HG03060 (cell line): ENCODE measurements around the gene AMPD3.

ENCODE experiments used
- ATAC-seq: cut with Tn5 transposase; IDR thresholded peaks from one replicate; pipeline ENCODE4 v1.9.1; 2021; ENCODE audit warnings: low read depth, moderate number of reproducible peaks; ENCODE audit not compliant: unreplicated experiment

Gene AMPD3

DNA sequence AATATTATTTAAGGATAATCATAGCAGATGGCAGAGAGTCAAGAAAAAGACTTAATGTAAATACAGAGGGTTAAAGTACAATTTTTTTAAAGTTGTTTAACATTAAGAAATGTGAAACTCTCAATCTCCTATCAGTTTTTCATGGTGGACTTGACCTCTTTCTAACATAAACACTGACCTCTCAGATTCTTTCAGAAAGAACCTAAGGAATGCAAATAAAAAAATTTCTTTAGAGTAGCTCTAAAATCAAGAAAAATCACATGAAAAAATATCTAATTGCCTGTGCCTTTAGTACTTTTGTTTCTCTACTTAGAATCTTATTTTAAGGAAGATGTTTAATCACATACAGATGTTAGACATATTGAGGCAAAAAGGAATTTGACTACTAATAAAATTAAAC, 73.1 kb downstream of the AMPD3 start:
- no peak for ATAC-seq

DNA sequence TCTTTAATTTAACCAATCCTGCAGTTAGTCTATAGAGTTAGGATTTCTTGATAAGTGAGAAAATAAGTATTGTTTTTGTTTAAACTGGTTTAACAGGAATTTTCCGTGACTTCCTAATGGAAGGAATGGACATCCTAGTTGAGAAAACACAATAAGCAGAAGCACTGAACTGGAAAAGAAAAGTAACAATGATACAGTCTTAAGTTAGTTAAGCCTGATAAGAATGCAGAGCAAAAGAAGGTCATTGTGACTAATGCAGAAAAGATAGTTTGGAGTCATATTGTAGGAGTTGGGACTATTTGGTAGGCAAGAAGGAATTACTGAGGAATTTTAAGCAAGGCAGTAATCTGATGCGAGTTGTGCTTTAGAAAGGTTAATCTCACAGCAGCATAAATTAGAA, 74.2 kb downstream of the AMPD3 start:
- ATAC-seq, result no peak

DNA sequence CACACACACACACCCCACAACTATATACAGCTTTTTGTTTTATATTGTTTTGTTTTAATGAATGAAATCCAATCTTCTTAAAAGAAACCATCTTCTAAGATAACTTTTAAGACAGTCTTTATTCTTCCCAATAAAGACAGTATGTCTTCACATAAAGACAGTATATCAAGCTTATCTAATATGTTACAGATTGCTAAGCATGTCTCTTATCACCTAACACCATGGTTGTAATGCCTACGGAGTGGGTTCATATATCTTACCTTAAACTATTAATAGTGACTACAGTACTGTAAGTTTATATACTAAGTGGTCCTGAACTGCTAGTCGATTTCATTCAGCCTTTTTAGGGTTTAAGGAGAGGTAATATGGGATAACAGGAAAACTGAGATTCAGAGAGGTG, 77.5 kb downstream of the AMPD3 start:
- ATAC-seq, result no peak

DNA sequence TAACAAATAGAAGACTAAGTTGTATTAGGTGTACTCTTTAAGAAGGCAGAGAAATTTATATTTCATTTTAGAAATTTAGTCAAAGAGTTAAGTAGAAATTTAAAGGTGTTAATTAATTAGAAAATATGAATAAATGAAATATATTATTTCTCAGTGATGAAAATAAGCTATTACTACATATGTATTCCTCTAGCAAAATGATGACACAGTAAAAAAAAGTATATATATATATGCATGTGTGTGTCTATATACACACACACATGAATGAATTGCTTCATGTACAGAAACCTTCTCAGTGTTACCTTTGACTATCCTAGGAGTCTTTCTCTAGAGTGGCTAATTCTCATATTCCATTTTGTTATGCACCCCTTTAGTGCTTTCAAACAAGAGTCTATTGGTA, 78.3 kb downstream of the AMPD3 start:
- no peak for ATAC-seq

DNA sequence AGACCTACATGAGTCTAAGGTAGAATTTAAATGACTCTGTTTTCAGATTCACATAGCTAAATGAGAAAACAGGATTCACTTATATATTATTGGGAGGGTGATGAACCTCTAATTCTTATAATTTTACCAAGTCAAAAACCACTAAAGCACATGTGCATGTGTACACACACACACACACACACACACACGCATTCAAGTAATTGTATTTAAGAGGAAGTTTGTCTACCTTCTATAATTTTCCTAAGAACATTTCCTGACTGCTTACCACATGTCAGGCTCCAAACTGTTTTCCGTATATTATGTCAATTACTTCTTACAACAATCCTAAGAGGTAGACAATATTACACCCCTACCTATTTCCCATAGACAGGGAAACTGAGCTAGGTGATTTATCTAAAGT, 79.3 kb downstream of the AMPD3 start:
- no peak for ATAC-seq

DNA sequence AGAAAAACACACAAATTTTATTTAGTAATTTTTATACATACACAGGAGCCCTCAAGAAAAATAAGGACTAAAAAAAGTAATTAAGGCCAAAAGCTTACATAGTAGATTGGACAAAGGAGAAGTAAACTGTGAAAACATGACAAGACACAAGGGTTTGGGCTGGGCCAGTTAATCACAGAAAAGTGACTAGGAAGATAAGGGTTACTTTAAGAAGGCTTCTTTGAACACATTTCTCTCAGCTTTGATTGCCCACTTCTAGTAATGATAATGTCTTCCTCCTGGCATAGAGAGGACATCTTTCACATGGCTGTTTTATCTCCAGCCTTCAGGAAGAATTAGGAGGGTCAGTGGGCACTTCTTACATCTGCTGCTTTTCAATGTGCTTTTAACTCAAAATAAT, 82.5 kb downstream of the AMPD3 start:
- ATAC-seq, result no peak

DNA sequence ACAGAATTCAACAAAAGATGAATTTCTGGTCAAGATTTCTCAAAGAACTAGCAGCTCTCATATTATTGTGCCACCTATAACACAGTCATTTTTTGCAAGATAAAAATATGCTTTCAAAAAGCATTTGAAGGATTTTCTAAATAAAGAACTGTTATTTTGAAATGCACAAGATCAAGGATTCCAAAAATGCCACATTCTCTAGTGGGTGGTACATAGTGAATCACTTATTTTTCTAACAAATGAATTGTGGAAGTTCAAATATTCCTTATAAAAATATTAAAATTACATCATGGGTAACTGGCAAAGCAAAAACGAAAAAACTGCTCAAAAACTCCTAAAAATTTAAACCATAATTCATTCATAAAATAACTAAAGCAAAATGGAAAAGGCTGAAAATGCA, 83.9 kb downstream of the AMPD3 start:
- ATAC-seq, result no peak

DNA sequence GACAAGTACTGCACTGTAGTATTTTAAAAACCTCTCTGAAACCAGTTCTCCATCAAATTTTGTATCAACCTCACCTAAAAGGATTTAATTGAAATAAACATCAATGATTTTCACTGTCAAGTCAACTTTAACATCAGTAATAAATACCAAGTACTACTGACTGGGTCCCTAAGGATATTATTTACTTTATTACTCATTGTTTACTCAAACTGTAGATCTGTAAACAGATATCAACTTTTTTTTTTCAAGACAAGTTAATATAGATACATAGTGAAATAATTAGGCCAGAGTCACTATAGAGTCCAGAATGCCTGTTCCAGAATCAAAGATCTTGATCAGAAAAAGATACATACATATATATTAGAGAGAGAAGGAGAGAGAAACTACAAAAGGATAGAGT, 84.3 kb downstream of the AMPD3 start:
- ATAC-seq, result no peak

DNA sequence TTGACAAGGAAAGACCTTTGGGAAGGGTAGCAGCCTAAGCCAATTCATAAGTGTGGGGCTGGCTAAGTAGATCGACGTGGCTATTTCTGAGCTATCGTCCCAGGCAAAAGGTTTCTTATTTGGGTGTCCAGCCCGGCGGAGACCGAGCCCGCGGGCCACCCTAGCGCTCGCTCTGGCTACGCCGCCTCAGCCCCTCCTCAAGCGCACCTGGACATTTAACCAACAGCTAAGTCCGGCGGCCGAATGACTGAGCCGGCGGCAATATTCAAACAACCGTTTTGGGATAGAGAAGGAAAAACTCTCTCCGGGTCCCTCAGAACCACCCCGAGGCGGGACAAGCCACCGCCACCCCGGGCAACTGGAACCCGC, 85.5 kb downstream of the AMPD3 start:
- peak; percentile 10 for ATAC-seq

DNA sequence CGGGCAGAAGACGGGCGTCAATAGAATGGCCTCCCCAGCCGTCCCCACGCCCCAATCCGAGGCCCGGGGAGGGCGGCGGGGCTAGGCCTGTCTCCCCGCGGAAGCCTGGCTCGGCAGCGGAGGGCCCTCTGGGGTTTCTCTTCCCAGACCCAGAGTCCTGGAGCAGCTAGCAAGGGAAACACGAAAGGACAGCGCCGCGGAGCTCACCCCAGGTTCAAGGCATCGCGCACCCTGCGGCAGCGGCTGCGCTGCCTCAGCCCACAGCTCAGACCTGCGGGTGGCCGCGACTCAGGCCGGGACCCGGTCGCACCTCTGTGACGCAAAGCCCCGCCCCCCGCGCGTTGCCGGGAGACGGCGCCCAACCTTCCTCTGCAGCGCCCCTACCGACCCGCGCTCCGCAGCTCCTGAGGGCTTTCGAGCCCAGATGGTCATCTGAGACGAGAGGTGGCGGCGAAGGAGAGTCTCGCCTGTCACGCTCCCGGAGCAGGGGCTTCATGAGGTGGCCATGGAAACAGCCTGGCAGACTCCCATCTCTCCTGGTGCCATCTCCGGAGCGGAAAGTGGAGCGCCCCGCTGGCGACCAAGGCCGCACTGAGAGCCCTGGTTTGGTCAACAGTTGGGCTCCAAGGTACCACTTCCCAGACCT, 86.0 kb downstream of the AMPD3 start, which contains the start of gene RNF141:
RNF141 (minus strand) TSS at position 273 of the 646 bp plus-strand sequence. CDS start 7,029 bp downstream, outside the sequence.
- peak; percentile 88 for ATAC-seq

DNA sequence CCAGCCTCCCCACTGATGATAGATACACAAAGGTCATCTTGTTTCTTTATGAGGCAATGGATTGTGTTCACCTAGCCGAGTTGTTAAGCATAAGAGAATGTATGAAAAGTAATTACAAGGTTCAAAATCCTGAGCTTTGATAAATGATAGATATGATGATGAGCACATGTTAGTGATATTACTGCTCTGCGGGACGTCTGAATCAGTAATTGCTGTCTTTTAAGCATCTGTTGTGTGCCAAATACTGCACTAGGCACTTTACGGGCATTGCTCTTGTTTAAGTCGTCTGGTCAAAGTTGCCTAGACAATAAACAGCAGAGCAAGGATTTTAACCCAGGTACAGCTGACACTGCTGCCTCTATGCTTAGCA, 86.5 kb downstream of the AMPD3 start:
- no peak for ATAC-seq

DNA sequence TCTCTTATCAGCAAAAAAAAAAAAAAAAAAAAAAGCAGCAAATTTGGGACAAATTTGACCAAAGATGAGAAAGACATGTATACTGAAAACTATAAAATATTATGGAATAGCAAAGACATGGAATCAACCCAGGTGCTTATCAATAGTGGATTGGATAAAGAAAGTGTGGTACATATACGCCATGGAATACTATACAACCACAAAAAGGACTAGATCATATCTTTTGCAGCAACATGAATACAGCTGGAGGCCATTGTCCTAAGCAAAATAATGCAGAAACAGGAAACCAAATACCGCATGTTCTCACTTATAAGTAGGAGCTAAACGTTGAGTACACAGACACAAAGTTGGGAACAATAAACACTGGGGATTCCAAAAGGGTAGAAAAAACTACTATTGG, 87.7 kb downstream of the AMPD3 start:
- no peak for ATAC-seq

DNA sequence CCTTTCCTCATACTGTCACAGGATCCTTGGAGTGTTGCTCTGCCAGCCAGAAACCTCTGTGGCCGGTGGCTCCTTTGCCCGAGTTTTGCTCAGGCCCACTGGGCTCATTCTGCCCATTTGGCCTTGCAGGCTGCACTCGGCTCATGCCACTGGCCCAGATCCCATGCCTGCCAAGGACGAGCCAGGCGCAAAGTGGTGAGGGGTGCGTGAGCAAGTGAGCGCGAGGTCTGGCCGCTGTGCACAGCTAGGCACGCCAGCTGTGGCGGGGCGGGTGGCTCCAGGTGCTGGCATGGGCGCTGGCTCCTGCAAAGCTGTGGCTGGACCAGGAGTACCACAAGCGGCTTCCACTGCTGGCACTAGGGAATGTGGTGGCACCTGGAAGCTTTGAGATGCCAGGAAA, 88.7 kb downstream of the AMPD3 start:
- no peak for ATAC-seq

DNA sequence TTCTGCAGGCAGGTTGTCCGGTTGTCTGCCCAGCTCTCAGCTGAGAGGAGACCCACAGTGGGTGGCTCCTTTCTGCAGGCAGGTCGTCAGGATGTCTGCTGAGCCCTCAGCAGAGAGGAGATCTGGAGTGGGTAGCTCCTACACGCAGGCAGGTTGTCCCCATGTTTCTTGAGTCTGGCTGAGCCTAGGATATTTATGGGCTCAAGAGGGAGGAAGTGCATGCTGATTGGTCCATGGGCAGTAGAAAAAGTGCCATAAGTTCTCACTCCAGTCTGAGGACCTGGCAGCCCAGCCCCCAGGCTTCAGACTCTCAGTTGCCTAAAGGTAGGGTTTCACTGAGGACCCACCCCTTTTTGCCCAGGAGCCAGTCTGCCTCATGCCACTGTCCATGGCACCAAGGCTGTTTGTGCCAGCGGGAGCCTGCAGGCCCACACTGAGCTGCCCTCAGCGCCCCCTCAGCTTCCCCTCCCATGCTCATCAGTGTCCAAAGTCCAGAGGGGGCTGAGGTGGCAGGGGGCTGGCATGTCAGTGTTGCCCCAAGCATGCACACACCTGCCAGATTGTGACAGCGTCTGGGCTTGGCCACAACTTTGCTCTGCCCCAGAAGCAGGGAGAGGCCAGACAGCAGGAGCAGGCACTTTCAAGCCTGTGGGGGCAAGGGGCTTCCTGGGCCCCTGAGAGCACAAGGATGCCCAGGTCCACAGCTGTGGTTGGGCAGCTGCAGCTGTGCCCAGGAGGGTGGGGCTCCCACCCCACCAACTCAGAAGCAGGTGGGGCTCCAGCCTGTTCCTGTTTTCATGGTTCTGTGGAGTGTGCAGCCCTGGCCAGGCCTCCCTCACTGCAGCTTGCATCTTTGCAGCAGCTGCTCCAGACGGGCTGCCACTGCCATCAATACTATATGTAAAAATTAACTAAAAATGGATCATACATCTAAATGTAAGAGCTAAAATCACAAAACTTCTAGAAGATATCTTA, 89.7 kb downstream of the AMPD3 start:
- ATAC-seq, result no peak

DNA sequence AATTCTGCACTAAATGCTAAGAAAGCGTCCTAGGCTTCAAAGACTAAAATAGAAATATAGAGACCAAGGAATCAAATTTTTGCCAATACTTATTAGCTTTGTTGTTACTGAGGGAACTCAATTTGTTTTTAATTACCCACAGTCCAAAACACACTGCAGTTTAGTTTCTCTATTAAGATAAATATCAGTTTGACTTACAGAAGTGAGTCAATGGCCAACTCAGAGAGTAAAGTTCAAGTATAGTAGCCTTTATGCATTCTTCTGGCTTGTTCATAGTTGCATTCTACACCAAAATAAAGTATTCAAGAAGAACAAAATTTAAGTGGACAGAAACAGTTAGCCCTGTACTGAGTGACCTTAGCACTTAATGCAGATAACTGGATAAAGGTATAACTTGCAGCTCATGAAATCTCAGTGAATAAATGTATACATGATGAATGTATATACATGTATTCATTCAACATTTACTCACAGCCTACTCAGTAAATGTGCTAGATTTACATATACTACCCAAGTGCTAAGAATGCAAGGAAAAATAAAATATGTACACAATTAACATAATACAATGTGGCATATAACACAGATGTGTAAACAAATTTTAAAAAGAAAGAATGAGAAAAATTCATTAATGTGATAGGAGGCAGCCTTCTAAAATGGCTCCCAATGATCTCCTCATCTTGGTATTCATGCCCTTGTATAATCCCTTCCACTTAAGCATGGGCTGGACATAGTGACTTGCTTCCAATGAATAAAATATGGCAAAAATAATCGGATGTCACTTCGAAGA, 95.6 kb downstream of the AMPD3 start:
- ATAC-seq, result no peak

DNA sequence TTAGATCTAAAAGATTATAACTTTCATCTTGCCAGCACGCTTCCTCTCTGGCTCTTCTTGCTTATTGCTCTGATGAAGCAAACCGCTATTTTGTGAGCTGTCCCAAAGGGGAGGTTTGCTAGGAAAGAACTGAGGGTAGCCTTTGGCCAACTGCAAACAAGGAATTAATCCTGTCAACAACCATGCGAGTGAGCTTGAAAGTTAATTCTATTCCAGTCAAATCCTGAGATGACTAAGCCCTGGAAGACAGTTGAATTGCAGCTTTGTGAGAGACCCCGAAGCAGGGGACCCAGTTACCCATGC, 96.2 kb downstream of the AMPD3 start:
- ATAC-seq, result no peak

DNA sequence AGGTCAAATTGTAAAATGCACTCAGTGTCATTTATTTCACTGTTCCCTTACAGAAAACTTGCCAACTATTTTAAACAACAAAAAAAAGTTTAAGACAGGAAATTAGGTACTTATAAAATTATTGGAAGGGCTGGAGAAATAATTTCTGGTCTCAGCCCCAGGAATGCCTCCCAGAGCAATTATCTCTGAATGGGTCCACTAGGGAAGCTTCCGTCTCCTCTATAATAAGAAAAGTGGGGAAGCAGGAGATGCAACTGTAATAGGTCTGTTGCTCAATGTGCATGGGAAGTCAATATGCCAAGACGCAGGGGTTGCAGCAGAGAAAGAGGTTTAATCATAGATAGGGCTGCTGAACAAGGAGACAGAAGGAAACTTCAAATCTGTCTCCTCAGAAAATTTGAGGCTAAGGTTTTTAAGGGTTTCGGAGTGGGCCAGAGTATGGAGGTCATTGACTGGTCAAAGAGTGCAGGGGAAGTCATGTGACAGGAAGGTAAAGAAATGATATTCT, 96.8 kb downstream of the AMPD3 start:
- ATAC-seq, result no peak

DNA sequence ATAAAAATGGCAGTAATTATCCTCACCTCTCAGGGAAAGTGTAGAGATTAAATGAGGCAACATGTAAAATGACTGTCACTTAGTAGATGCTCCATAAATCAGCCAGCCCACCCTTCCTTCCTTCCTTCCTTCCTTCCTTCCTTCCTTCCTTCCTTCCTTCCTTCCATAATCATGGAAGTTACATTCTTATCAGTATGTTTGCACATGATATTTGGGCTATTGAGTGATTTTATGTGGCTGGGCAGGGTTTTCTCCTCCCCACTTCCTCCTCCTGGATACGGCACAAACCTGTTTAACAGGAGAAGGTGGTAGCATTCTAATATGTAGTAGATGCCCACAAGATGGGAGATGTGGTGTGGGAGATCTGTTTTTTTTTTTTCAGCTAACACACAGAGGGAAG, 101.5 kb downstream of the AMPD3 start:
- no peak for ATAC-seq
